WERI-Rb-1 (cell line): Measurements from ENCODE around the gene GRIK1.

Source experiments
- DNase-seq: peaks from one replicate; pipeline ENCODE4 v3.0.0-alpha.2; 2020
- H3K27ac ChIP-seq: fragments of 250-450 bp; sonication (Bioruptor Pico); 2 replicates; pipeline ENCODE4 v1.5.1; 2020; ENCODE audit warnings: mild to moderate bottlenecking, moderate library complexity
- H3K27me3 ChIP-seq: fragments of 250-450 bp; sonication (Bioruptor Pico); 2 replicates; pipeline ENCODE4 v1.5.1; 2021; ENCODE audit warnings: mild to moderate bottlenecking, low read depth, moderate library complexity; ENCODE audit not compliant: insufficient read depth, severe bottlenecking
- H3K36me3 ChIP-seq: fragments of 250-450 bp; sonication (Bioruptor Pico); 2 replicates; pipeline ENCODE4 v1.5.1; 2020; ENCODE audit warnings: mild to moderate bottlenecking, moderate library complexity
- H3K4me3 ChIP-seq: 2 replicates; pipeline ENCODE4 v1.5.1; 2011; ENCODE audit warnings: low read depth, mild to moderate bottlenecking, control low read depth, low read length
- H3K9me3 ChIP-seq: fragments of 250-450 bp; sonication (Bioruptor Pico); 2 replicates; pipeline ENCODE4 v1.5.1; 2021; ENCODE audit warnings: mild to moderate bottlenecking, moderate library complexity; ENCODE audit not compliant: severe bottlenecking
- TF ChIP-seq, protein P1 (sequence below): IDR thresholded peaks from 2 replicates; pipeline ENCODE4 v1.5.1; 2011; ENCODE audit warnings: low read depth, mild to moderate bottlenecking, control low read depth, inconsistent platforms, low read length

The GRIK1 gene

DNA sequence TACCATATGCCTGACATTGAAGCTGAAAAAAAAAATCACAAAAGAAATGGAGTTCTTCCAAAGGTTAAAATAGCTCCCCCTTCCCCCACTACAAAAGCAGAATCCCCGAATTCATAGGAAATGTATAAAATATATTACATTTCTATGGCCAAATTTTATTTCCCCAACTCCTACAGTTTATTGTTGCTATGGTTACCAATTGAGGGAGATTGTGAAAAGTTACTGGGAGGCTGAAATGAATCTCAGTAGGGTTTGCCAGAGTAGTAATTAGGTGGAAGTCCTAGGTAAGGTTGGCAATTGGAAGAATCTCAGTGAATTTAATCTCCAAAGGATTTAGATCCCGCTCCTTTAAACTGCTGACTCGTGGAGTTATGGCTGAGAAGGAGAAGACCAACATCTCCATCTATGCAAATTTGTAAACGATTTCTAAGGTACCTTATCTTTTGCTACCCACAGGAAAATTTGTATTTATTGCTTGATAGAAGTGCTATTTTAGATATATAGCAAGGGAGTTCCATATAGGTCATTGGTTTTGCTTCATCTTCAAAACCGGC, 359.0 kb downstream of the GRIK1 start:
- no peaks in the 10 kb centered on the region for H3K36me3 ChIP-seq
- no peaks in the 10 kb centered on the region for H3K27me3 ChIP-seq
- H3K27ac ChIP-seq: no peak overlapping the region
- no peak overlapping the region for H3K4me3 ChIP-seq
- DNase-seq: no peak
- TF ChIP-seq, protein P1, sequence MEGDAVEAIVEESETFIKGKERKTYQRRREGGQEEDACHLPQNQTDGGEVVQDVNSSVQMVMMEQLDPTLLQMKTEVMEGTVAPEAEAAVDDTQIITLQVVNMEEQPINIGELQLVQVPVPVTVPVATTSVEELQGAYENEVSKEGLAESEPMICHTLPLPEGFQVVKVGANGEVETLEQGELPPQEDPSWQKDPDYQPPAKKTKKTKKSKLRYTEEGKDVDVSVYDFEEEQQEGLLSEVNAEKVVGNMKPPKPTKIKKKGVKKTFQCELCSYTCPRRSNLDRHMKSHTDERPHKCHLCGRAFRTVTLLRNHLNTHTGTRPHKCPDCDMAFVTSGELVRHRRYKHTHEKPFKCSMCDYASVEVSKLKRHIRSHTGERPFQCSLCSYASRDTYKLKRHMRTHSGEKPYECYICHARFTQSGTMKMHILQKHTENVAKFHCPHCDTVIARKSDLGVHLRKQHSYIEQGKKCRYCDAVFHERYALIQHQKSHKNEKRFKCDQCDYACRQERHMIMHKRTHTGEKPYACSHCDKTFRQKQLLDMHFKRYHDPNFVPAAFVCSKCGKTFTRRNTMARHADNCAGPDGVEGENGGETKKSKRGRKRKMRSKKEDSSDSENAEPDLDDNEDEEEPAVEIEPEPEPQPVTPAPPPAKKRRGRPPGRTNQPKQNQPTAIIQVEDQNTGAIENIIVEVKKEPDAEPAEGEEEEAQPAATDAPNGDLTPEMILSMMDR: no peak
- no peaks in the 10 kb centered on the region for H3K9me3 ChIP-seq

DNA sequence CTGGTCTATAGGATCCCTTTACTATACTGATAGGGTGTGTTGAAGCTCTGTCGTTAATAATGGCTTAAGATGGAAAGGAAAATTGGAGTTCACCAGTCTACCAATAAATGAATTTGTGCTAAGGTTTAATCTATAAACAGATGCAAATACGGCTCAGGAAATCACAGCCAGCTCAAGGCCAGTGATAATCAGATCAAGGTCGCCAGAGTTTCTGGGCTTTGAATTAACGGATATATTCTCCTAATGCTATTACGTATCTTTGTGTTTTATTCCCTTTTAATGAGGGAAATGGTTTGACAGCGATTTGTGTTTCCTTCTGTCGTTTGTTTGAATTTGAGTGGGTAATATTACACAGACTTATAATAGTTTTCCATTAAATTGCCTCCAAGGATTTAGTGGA, 361.5 kb downstream of the GRIK1 start:
- Histone ChIP-seq H3K9me3 (no peaks in the 10 kb centered on the region), H3K27ac (peak overlapping the region; percentile 61), H3K27me3 (no peaks in the 10 kb centered on the region), H3K4me3 (no peak overlapping the region), H3K36me3 (no peaks in the 10 kb centered on the region)
- TF ChIP-seq, protein P1: no peak
- peak; percentile 81 for DNase-seq

DNA sequence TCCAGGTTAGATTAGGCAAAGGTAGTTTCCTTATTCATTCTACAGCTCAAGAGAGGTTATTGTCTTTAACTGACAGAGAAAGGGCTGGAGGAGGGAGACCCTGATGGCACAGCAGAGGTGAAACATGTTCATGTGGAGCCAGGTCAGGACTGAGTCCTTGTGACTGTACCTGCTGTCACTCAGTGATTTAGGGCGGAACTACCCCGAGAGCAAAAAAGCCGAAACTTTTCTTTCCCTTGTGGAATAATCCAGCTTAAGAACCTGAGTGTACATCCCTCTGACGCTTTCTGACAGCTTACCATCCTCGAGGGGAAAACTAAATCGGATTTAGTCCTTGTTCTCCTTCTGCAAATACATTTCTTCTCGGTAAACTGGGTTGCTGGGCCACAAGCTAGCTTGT, 367.8 kb downstream of the GRIK1 start:
- Histone ChIP-seq H3K9me3 (no peaks in the 10 kb centered on the region), H3K4me3 (peak overlapping the region; percentile 3; the same call in 1 of the 2 replicates), H3K27me3 (no peaks in the 10 kb centered on the region), H3K36me3 (no peaks in the 10 kb centered on the region), H3K27ac (peak overlapping the region; percentile 71)
- TF ChIP-seq, protein P1: no peak
- DNase-seq: peak; percentile 86

DNA sequence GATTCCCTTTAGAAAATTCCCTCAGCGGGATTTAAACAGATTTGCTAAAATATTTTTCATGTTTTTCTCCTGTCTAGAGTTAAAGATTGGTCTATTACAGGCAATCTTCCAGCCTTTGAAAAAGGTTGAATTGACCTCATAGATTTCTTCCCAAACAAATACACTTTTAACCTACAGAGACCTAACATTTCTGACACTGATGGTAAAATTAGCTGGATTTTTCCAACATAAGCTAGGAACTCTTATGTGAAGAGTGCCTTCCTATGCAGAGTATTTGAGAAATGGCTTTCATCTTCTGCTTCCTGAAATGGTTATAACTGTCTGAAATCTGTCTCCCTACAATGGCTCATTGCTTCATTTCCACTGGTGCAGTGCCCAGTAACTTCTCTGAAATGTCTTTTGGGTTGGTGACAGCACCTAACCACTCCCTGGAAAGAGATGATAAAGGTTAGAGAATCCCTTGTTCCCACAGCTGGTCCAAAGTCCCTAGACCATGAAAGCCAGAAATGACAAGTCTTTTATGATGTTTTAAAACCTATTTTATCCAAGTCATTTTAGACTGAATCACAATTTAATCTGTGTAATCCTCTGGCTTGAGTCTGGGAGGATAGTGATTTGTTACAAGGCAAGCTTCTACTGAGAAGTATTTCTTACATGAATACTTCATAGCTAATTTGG, 371.6 kb downstream of the GRIK1 start:
- no peak for DNase-seq
- Histone ChIP-seq H3K27me3 (no peaks in the 10 kb centered on the region), H3K4me3 (no peak overlapping the region), H3K27ac (peak overlapping the region; percentile 45), H3K9me3 (no peaks in the 10 kb centered on the region), H3K36me3 (no peaks in the 10 kb centered on the region)
- TF ChIP-seq, protein P1: no peak

DNA sequence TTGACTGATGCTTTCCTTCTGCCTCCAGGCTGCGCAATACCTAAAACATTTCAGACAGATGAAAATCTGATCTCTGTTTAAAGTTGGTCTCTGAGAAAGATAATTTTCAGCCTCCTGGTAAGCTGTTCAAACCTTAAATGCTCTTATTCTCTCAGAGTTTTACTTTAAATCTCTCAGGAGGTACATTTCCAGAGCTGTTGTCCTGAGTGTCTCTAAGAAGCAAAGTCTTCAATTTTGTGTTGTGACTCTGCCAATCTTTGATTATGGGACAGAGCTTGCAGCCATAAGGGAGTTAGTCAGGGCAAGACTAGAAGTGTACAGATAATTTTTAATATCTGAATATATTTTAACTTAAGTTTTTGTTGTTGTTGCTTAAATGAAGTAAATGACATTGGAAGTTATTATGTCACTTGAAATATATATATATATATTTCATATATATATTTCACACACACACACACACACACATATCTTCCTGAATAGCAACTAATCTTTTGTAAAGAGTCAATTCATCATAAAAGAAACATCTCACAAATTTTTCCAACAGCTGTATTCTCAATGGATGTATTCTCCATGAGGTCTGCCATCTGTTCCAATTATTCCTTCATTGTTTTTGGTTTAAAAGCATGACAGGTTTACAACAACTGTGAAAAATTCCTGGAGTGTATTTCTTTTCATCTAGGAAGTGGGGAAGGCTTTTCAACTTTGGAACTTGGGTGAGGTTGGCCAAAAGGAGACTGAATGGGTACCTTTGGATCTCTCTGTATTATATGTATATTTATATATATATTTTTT, 381.7 kb downstream of the GRIK1 start:
- Histone ChIP-seq H3K9me3 (no peaks in the 10 kb centered on the region), H3K27ac (no peak overlapping the region), H3K36me3 (no peaks in the 10 kb centered on the region; the same call in 1 of the 2 replicates), H3K27me3 (no peaks in the 10 kb centered on the region), H3K4me3 (no peak overlapping the region)
- TF ChIP-seq, protein P1: no peak
- no peak for DNase-seq
